Brain microvascular endothelial cell (primary cell): ENCODE results near the gene PDE1C.

ENCODE experiments used
- DNase-seq: peaks from one replicate; pipeline ENCODE4 v3.0.0-alpha.2; 2020
- H3K27ac ChIP-seq: fragments of 250-450 bp; sonication (Bioruptor Pico); 2 replicates; pipeline ENCODE4 v1.5.1; 2020; ENCODE audit warnings: mild to moderate bottlenecking, moderate library complexity
- H3K27me3 ChIP-seq: fragments of 250-450 bp; sonication (Bioruptor Pico); replicated peaks from 2 replicates; pipeline ENCODE4 v1.5.1; 2020; ENCODE audit warnings: mild to moderate bottlenecking
- H3K36me3 ChIP-seq: fragments of 250-450 bp; sonication (Bioruptor Pico); replicated peaks from 2 replicates; pipeline ENCODE4 v1.5.1; 2020; ENCODE audit warnings: mild to moderate bottlenecking
- H3K4me3 ChIP-seq: 2 replicates; pipeline ENCODE4 v1.5.1; 2011; ENCODE audit warnings: low read depth, mild to moderate bottlenecking, control low read depth, low read length, moderate library complexity
- in situ Hi-C: cut with HindIII; loops from 2 replicates; pipeline ENCODE4 v1.10.0; 2017; ENCODE audit warnings: low sequenced_read_pairs, low pct_ligation_motif_present
- TF ChIP-seq, protein P1 (sequence below): IDR thresholded peaks from 2 replicates; pipeline ENCODE4 v1.5.1; 2011; ENCODE audit warnings: low read depth, mild to moderate bottlenecking, moderate library complexity, low read length, control low read depth, inconsistent platforms; ENCODE audit errors: missing control alignments

Gene PDE1C

GRCh38 chr7:31910191-31910590 is 160.0 kb downstream of the PDE1C start:
- DNase-seq: no peak
- Histone ChIP-seq H3K27ac (no peak overlapping the region), H3K36me3 (no peaks in the 10 kb centered on the region), H3K4me3 (no peak overlapping the region), H3K27me3 (no peaks in the 10 kb centered on the region)
- in situ Hi-C loops: no loop called here
- TF ChIP-seq, protein P1, sequence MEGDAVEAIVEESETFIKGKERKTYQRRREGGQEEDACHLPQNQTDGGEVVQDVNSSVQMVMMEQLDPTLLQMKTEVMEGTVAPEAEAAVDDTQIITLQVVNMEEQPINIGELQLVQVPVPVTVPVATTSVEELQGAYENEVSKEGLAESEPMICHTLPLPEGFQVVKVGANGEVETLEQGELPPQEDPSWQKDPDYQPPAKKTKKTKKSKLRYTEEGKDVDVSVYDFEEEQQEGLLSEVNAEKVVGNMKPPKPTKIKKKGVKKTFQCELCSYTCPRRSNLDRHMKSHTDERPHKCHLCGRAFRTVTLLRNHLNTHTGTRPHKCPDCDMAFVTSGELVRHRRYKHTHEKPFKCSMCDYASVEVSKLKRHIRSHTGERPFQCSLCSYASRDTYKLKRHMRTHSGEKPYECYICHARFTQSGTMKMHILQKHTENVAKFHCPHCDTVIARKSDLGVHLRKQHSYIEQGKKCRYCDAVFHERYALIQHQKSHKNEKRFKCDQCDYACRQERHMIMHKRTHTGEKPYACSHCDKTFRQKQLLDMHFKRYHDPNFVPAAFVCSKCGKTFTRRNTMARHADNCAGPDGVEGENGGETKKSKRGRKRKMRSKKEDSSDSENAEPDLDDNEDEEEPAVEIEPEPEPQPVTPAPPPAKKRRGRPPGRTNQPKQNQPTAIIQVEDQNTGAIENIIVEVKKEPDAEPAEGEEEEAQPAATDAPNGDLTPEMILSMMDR: no peak

DNA sequence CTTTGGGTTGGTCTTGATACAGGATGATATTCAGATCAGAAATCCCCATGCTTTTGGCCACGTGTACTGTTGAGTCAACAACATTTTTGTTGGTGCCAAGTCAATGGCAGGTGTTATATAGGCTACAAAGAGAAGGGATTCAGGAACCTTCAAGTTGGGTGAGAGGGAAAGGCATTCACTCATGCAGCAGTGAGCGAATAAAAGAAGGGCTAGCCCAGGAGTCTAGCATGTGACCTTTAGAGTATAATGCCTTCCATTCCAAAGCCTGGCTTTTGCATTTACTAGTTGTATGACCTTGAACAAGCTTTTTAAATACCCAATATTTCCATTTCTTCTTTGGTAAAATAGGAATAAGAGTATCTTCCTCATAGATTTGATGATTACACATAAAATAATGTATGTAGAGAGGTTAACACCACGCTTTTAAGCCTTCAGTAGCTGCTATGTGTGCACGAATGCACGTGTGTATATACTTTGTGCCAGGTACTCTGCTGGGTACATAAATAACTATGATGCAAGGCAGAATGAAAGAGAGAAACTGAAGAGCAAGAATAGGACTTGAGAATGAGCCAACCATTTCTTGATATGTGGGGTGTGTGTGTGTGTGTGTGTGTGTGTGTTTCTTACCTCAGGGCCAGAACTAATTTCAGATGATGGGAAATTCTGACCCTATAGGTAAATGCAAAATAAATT is 163.6 kb downstream of the PDE1C start:
- Histone ChIP-seq H3K27me3 (no peaks in the 10 kb centered on the region), H3K36me3 (no peaks in the 10 kb centered on the region), H3K27ac (no peak overlapping the region), H3K4me3 (no peak overlapping the region)
- no peak for DNase-seq
- TF ChIP-seq, protein P1: no peak
- in situ Hi-C loops: no loop called here

GRCh38 chr7:31903962-31904361 is 166.2 kb downstream of the PDE1C start:
- DNase-seq: no peak
- TF ChIP-seq, protein P1: no peak
- Histone ChIP-seq H3K27ac (no peak overlapping the region), H3K36me3 (no peaks in the 10 kb centered on the region), H3K27me3 (no peaks in the 10 kb centered on the region), H3K4me3 (no peak overlapping the region)
- in situ Hi-C loops: no loop called here

- Histone ChIP-seq H3K4me3 (no peak overlapping the region), H3K27ac (no peak overlapping the region), H3K27me3 (no peaks in the 10 kb centered on the region), H3K36me3 (no peaks in the 10 kb centered on the region)
- in situ Hi-C loops: no loop called here
- DNase-seq: no peak
- TF ChIP-seq, protein P1: no peak
Observed at GRCh38 chr7:31899356-31899927, 170.8 kb downstream of the PDE1C start.

GRCh38 chr7:31896925-31897324 is 173.3 kb downstream of the PDE1C start:
- Histone ChIP-seq H3K4me3 (no peak overlapping the region), H3K36me3 (no peaks in the 10 kb centered on the region), H3K27ac (no peak overlapping the region), H3K27me3 (no peaks in the 10 kb centered on the region)
- in situ Hi-C loops: no loop called here
- DNase-seq: no peak
- TF ChIP-seq, protein P1: no peak

- no peaks in the 10 kb centered on the region for H3K36me3 ChIP-seq
- DNase-seq: no peak
- no peaks in the 10 kb centered on the region for H3K27me3 ChIP-seq
- H3K27ac ChIP-seq: no peak overlapping the region
- TF ChIP-seq, protein P1: no peak
- H3K4me3 ChIP-seq: no peak overlapping the region
- in situ Hi-C loops: no loop called here
Observed at GRCh38 chr7:31894308-31894707, 175.9 kb downstream of the PDE1C start.
